GM21528 (cell line): ENCODE measurements around the gene COL8A1.
"Not testable (repeated sequence)": the region's sequence is repeated elsewhere in the genome, so short reads cannot be mapped to it uniquely, and the experiment has no call there.

Experiments
- ATAC-seq: cut with Tn5 transposase; IDR thresholded peaks from one replicate; pipeline ENCODE4 v1.9.1; 2021; ENCODE audit warnings: mild to moderate bottlenecking, moderate library complexity; ENCODE audit not compliant: unreplicated experiment, low FRiP score

Gene COL8A1

GRCh38 chr3:99638167-99638948 is at the start of gene COL8A1:
TSS of gene COL8A1 (plus strand) at chr3:99638594. CDS start at chr3:99790683, 152,089 bp downstream.
- no peak for ATAC-seq

GRCh38 chr3:99589168-99589567 is 49.2 kb upstream of the COL8A1 start:
- ATAC-seq, result not testable (repeated sequence)

GRCh38 chr3:99599894-99600293 is 38.5 kb upstream of the COL8A1 start:
- ATAC-seq, result no peak

- ATAC-seq, result no peak
These were observed 36.9 kb upstream of the COL8A1 start for GRCh38 chr3:99601515-99601914.

GRCh38 chr3:99602183-99602582 is 36.2 kb upstream of the COL8A1 start:
- no peak for ATAC-seq

- ATAC-seq, result no peak
These were observed 31.2 kb upstream of the COL8A1 start for GRCh38 chr3:99607151-99607550.

- no peak for ATAC-seq
These were observed 23.6 kb upstream of the COL8A1 start for GRCh38 chr3:99614768-99615167.

GRCh38 chr3:99620077-99620767 is 18.2 kb upstream of the COL8A1 start:
- ATAC-seq, result no peak

GRCh38 chr3:99620976-99621375 is 17.4 kb upstream of the COL8A1 start:
- no peak for ATAC-seq

GRCh38 chr3:99624496-99625236 is 13.7 kb upstream of the COL8A1 start:
- no peak for ATAC-seq

- no peak for ATAC-seq
These were observed 13.2 kb upstream of the COL8A1 start for GRCh38 chr3:99625237-99625622.

GRCh38 chr3:99625643-99626416 is 12.6 kb upstream of the COL8A1 start:
- ATAC-seq, result no peak

- no peak for ATAC-seq
These were observed 12.0 kb upstream of the COL8A1 start for GRCh38 chr3:99626417-99626788.

- ATAC-seq, result no peak
These were observed 11.2 kb upstream of the COL8A1 start for GRCh38 chr3:99627062-99627826.

- ATAC-seq, result no peak
These were observed 7.6 kb upstream of the COL8A1 start for GRCh38 chr3:99630815-99631214.

GRCh38 chr3:99633887-99634558 is 4.4 kb upstream of the COL8A1 start:
- no peak for ATAC-seq

- ATAC-seq, result no peak
These were observed 3.5 kb upstream of the COL8A1 start for GRCh38 chr3:99634881-99635280.

GRCh38 chr3:99635348-99635747 is 3.0 kb upstream of the COL8A1 start:
- ATAC-seq, result no peak

- ATAC-seq, result no peak
These were observed 1.4 kb upstream of the COL8A1 start for GRCh38 chr3:99637016-99637367.
